SH-SY5Y (cell line): Measurements from ENCODE around the gene FCN3.

Experiments
- GATA2 ChIP-seq: IDR thresholded peaks from 2 replicates; pipeline ENCODE4 v1.6.1; 2011; ENCODE audit warnings: mild to moderate bottlenecking, low read depth, low read length
- GATA3 ChIP-seq: IDR thresholded peaks from 2 replicates; pipeline ENCODE4 v1.6.1; 2011; ENCODE audit warnings: low read depth, mild to moderate bottlenecking, low read length, moderate library complexity

- TF ChIP-seq GATA2 (no peak), GATA3 (no peak)
Observed at GRCh38 chr1:27366113-27366410, 8.6 kb downstream of the FCN3 start.
